ENCODE measurements around the gene RARB. TPM values are rescaled to one million over a fixed set of nuclear protein-coding genes. Genes with fewer than 3 reads are reported as not detected.
A peak's percentile ranks its signal among the peaks of the same experiment; 100 is the strongest.

RARB gene
- total RNA-seq, 1 experiment from 2014 or later: not detected

DNA sequence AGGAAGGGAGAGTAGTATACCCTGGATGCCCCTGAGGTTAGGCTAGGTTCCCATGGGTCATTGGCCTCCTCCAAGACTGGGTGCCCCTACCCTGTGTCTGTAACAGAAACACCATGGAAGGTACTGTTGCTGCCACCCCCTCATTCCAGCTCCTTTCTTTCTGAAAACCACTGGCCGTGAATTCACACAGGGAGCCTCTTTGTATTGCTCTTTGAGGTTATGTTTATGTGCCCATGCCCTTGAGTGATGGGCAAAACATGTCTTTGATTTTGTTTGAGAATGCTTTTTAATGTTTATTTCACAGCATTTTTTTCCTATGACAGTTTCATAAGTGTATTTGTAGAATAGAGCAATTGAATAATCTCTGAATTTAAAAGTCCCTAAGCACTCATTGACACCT, 79.7 kb downstream of the RARB start:
- intact Hi-C loops (cut with micrococcal nuclease): no loop called here
- no peaks in the 10 kb centered on the region for H3K4me1 ChIP-seq (ENCODE audit: insufficient read depth, low read length)
- H3K36me3 ChIP-seq (ENCODE audit: low read depth, low read length): no peaks in the 10 kb centered on the region
- peaks cover 23% of the 10 kb centered on the region; the same call in 1 of the 2 replicates for H3K27me3 ChIP-seq (ENCODE audit: low read length)
- H2AFZ ChIP-seq (ENCODE audit: low read length): no peak overlapping the region
- H3K4me2 ChIP-seq (ENCODE audit: low read length): no peak overlapping the region
- BruUV-seq (replicated peaks): no TSS peak
- H3K9me3 ChIP-seq (ENCODE audit: low read length): no peaks in the 10 kb centered on the region
- POLR2A ChIA-PET (ENCODE audit: unreplicated experiment): no interaction called here
- ATAC-seq (no peak), DNase-seq (no peak)
- H3K79me2 ChIP-seq (ENCODE audit: low read length): no peaks in the 10 kb centered on the region
- H3F3A ChIP-seq (ENCODE audit: low read length, unreplicated experiment): no peaks in the 10 kb centered on the region
- no peak overlapping the region for H3K4me3 ChIP-seq (ENCODE audit: low read length)
- CTCF ChIA-PET: no interaction called here
- no peak overlapping the region for H3K27ac ChIP-seq (ENCODE audit: low read length)
- H4K20me1 ChIP-seq (ENCODE audit: low read length): no peaks in the 10 kb centered on the region
- H3K9ac ChIP-seq (ENCODE audit: low read length): no peak overlapping the region
- H3K9me2 ChIP-seq (replicated peaks; ENCODE audit: low read length): no peaks in the 10 kb centered on the region
- TF ChIP-seq EZH2phosphoT487 (IDR thresholded peaks at IDR 0.05; ENCODE audit: borderline replicate concordance, low read length): no peak
- TF ChIP-seq, protein P1, sequence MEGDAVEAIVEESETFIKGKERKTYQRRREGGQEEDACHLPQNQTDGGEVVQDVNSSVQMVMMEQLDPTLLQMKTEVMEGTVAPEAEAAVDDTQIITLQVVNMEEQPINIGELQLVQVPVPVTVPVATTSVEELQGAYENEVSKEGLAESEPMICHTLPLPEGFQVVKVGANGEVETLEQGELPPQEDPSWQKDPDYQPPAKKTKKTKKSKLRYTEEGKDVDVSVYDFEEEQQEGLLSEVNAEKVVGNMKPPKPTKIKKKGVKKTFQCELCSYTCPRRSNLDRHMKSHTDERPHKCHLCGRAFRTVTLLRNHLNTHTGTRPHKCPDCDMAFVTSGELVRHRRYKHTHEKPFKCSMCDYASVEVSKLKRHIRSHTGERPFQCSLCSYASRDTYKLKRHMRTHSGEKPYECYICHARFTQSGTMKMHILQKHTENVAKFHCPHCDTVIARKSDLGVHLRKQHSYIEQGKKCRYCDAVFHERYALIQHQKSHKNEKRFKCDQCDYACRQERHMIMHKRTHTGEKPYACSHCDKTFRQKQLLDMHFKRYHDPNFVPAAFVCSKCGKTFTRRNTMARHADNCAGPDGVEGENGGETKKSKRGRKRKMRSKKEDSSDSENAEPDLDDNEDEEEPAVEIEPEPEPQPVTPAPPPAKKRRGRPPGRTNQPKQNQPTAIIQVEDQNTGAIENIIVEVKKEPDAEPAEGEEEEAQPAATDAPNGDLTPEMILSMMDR (conservative IDR thresholded peaks at IDR 0.05; ENCODE audit: low read depth, low read length): no peak
- no peak for TF ChIP-seq EZH2 (IDR thresholded peaks at IDR 0.05; ENCODE audit: low read length, unreplicated experiment)

DNA sequence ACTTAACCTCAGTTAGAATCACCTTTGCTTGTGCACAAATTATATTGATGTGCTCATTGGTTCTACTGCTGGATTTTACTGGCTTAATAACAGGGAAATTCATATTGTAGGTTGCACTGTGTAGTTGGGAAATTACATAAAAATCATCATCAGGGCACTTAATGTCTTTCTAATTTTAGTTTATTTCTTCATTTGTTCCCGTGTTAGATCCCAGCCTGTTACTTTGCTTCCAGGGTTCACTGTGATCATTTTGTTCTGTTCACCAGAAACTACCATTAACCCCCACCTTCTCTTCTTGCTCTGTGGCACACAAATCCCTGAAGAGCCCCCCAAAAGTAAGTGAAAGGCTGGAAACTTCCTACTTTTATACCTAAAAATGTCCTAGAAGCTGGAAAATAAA, 80.4 kb downstream of the RARB start:
- Histone ChIP-seq H3K27ac (ENCODE audit: low read length) (no peak overlapping the region), H4K20me1 (ENCODE audit: low read length) (no peaks in the 10 kb centered on the region), H3K27me3 (ENCODE audit: low read length) (peaks cover 25% of the 10 kb centered on the region; the same call in 1 of the 2 replicates), H3K4me3 (ENCODE audit: low read length) (no peak overlapping the region), H3K36me3 (ENCODE audit: low read depth, low read length) (no peaks in the 10 kb centered on the region), H3K4me2 (ENCODE audit: low read length) (no peak overlapping the region), H3K4me1 (ENCODE audit: insufficient read depth, low read length) (no peaks in the 10 kb centered on the region), H3K79me2 (ENCODE audit: low read length) (no peaks in the 10 kb centered on the region), H3K9ac (ENCODE audit: low read length) (no peak overlapping the region), H3K9me2 (replicated peaks; ENCODE audit: low read length) (no peaks in the 10 kb centered on the region), H3F3A (ENCODE audit: low read length, unreplicated experiment) (no peaks in the 10 kb centered on the region), H3K9me3 (ENCODE audit: low read length) (no peaks in the 10 kb centered on the region), H2AFZ (ENCODE audit: low read length) (no peak overlapping the region)
- CTCF ChIA-PET: no interaction called here
- DNase-seq (no peak), ATAC-seq (no peak)
- POLR2A ChIA-PET (ENCODE audit: unreplicated experiment): no interaction called here
- intact Hi-C loops (cut with micrococcal nuclease): no loop called here
- BruUV-seq (replicated peaks): no TSS peak
- TF ChIP-seq EZH2 (IDR thresholded peaks at IDR 0.05; ENCODE audit: low read length, unreplicated experiment) (no peak), EZH2phosphoT487 (IDR thresholded peaks at IDR 0.05; ENCODE audit: borderline replicate concordance, low read length) (no peak)
- TF ChIP-seq, protein P1 (conservative IDR thresholded peaks at IDR 0.05; ENCODE audit: low read depth, low read length): no peak

DNA sequence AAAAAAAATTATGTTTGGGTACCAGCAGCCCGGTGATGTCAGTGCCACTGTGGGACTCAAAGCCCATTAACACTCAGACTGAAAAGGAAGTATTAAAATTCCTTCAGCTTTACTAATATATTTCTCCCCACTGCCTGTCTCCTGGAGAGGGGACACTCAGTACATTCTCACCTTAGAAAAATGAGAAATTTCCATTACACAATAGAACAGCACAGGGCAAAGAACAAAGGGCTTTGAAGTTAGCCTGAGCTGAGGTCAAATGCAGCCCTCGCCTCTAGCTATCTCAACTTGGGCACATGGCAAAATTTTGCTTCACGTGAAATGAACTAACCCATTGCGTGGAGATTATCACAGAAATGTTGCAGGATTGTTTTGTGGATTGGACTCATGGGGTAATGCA, 80.8 kb downstream of the RARB start:
- no peak overlapping the region for H3K4me2 ChIP-seq (ENCODE audit: low read length)
- intact Hi-C loops (cut with micrococcal nuclease): no loop called here
- H3K36me3 ChIP-seq (ENCODE audit: low read depth, low read length): no peaks in the 10 kb centered on the region
- H3K4me1 ChIP-seq (ENCODE audit: insufficient read depth, low read length): no peaks in the 10 kb centered on the region
- ChIA-PET POLR2A (ENCODE audit: unreplicated experiment) (no interaction called here), CTCF (no interaction called here)
- H3K27me3 ChIP-seq (ENCODE audit: low read length): peaks cover 24% of the 10 kb centered on the region; the same call in 1 of the 2 replicates
- no peaks in the 10 kb centered on the region for H3K79me2 ChIP-seq (ENCODE audit: low read length)
- ATAC-seq (no peak), DNase-seq (peak; percentile 6)
- no peak overlapping the region for H2AFZ ChIP-seq (ENCODE audit: low read length)
- no peaks in the 10 kb centered on the region for H3F3A ChIP-seq (ENCODE audit: low read length, unreplicated experiment)
- H3K4me3 ChIP-seq (ENCODE audit: low read length): no peak overlapping the region
- no TSS peak for BruUV-seq (replicated peaks)
- no peaks in the 10 kb centered on the region for H3K9me2 ChIP-seq (replicated peaks; ENCODE audit: low read length)
- no peaks in the 10 kb centered on the region for H4K20me1 ChIP-seq (ENCODE audit: low read length)
- TF ChIP-seq, protein P1 (conservative IDR thresholded peaks at IDR 0.05; ENCODE audit: low read depth, low read length): no peak
- TF ChIP-seq EZH2phosphoT487 (IDR thresholded peaks at IDR 0.05; ENCODE audit: borderline replicate concordance, low read length): no peak
- TF ChIP-seq EZH2 (IDR thresholded peaks at IDR 0.05; ENCODE audit: low read length, unreplicated experiment): no peak
- no peak overlapping the region for H3K9ac ChIP-seq (ENCODE audit: low read length)
- no peaks in the 10 kb centered on the region for H3K9me3 ChIP-seq (ENCODE audit: low read length)
- H3K27ac ChIP-seq (ENCODE audit: low read length): no peak overlapping the region

Measured in PC-3 (cell line).